SU-DHL-6 (cell line): ENCODE data around the gene DGKA.
"Not testable (repeated sequence)": the region's sequence is repeated elsewhere in the genome, so short reads cannot be mapped to it uniquely, and the experiment has no call there.

Experiments
- H2AFZ ChIP-seq: fragments of 200-600 bp; sonication (generic); 2 replicates; pipeline ENCODE4 v1.6.1; 2014; ENCODE audit warnings: low read depth, mild to moderate bottlenecking, moderate library complexity, mixed read lengths, antibody characterized with exemption, low read length; ENCODE audit not compliant: severe bottlenecking
- H3F3A ChIP-seq: fragments of 200-600 bp; shearing (Covaris generic); 2 replicates; pipeline ENCODE4 v1.6.0; 2016; ENCODE audit warnings: antibody characterized with exemption, mild to moderate bottlenecking; ENCODE audit not compliant: insufficient read depth
- H3K27ac ChIP-seq: fragments of 200-600 bp; sonication (generic); 2 replicates; pipeline ENCODE4 v1.5.1; 2016; ENCODE audit warnings: low read depth, mild to moderate bottlenecking, low read length, moderate library complexity, mixed read lengths
- H3K27me3 ChIP-seq: fragments of 200-600 bp; sonication (generic), shearing (Covaris generic); 2 replicates; pipeline ENCODE4 v1.6.0; 2014; ENCODE audit warnings: mild to moderate bottlenecking, low read length
- H3K36me3 ChIP-seq: fragments of 200-600 bp; sonication (generic); 2 replicates; pipeline ENCODE4 v1.6.1; 2014; ENCODE audit warnings: mild to moderate bottlenecking, low read length, mixed read lengths
- H3K4me2 ChIP-seq: fragments of 300-600, 200-600 bp; shearing (Covaris generic), sonication (generic); 2 replicates; pipeline ENCODE4 v1.6.0; 2014; ENCODE audit warnings: low read length, low read depth, mild to moderate bottlenecking; ENCODE audit not compliant: poor library complexity, severe bottlenecking
- H3K4me3 ChIP-seq: fragments of 200-600 bp; sonication (generic); 2 replicates; pipeline ENCODE4 v1.5.1; 2014; ENCODE audit warnings: antibody characterized with exemption, low read length, mild to moderate bottlenecking, mixed read lengths; ENCODE audit not compliant: insufficient read depth, poor library complexity, severe bottlenecking
- H3K79me2 ChIP-seq: fragments of 200-600 bp; sonication (generic); 2 replicates; pipeline ENCODE4 v1.6.1; 2014; ENCODE audit warnings: mild to moderate bottlenecking, low read length, moderate library complexity; ENCODE audit not compliant: insufficient read depth
- H3K9ac ChIP-seq: fragments of 200-600 bp; sonication (generic); 2 replicates; pipeline ENCODE4 v1.7.0; 2014; ENCODE audit warnings: mild to moderate bottlenecking, low read length
- H3K9me2 ChIP-seq: fragments of 200-600 bp; sonication (generic); replicated peaks from 2 replicates; pipeline ENCODE4 v1.6.1; 2014; ENCODE audit warnings: low read length; ENCODE audit not compliant: insufficient read depth
- H3K9me3 ChIP-seq: fragments of 200-600 bp; sonication (generic); 2 replicates; pipeline ENCODE4 v1.6.1; 2014; ENCODE audit warnings: low read length, mixed read lengths; ENCODE audit not compliant: insufficient read depth
- H4K20me1 ChIP-seq: fragments of 200-600 bp; sonication (generic); 2 replicates; pipeline ENCODE4 v1.6.1; 2014; ENCODE audit warnings: low read depth, mild to moderate bottlenecking, antibody characterized with exemption, low read length, moderate library complexity, mixed read lengths
- EZH2phosphoT487 ChIP-seq: fragments of 200-600 bp; sonication (generic), shearing (Covaris generic); conservative IDR thresholded peaks from 2 replicates; pipeline ENCODE4 v1.6.1; 2018; ENCODE audit warnings: mild to moderate bottlenecking, antibody characterized with exemption, low read length, moderate library complexity, mixed read lengths
- TF ChIP-seq, protein P1 (sequence below): fragments of 200-600 bp; sonication (generic); IDR thresholded peaks from one replicate; pipeline ENCODE4 v1.5.1; 2017; ENCODE audit warnings: antibody characterized with exemption, mild to moderate bottlenecking, low read length, moderate library complexity; ENCODE audit not compliant: insufficient read depth, poor library complexity, severe bottlenecking

Gene DGKA

DNA sequence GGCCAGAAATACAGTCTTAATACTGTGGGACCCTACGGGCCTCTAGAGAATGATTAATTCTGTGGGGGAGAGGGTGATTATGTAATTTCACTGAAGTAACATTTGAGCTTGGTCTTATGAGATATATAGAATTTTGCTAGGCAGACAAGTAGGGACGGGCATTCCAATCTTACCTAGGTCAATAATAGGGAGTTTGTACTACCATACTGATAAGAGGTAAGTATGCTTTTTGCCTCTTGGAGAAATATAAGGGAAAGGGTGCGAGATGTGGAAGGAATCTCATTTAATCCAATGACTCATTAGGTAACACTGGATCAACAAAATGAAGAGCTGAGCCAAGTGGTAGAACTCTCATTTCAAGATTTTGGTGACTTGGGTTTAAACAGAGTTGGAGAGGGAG lies 48.1 kb downstream of the DGKA start:
- no peaks in the 10 kb centered on the region for H4K20me1 ChIP-seq
- no peaks in the 10 kb centered on the region for H3K9me3 ChIP-seq
- H3K4me3 ChIP-seq: no peak overlapping the region
- H3K36me3 ChIP-seq: no peaks in the 10 kb centered on the region
- no peak overlapping the region for H3K27ac ChIP-seq
- H3K9me2 ChIP-seq: no peaks in the 10 kb centered on the region
- TF ChIP-seq EZH2phosphoT487: no peak
- TF ChIP-seq, protein P1, sequence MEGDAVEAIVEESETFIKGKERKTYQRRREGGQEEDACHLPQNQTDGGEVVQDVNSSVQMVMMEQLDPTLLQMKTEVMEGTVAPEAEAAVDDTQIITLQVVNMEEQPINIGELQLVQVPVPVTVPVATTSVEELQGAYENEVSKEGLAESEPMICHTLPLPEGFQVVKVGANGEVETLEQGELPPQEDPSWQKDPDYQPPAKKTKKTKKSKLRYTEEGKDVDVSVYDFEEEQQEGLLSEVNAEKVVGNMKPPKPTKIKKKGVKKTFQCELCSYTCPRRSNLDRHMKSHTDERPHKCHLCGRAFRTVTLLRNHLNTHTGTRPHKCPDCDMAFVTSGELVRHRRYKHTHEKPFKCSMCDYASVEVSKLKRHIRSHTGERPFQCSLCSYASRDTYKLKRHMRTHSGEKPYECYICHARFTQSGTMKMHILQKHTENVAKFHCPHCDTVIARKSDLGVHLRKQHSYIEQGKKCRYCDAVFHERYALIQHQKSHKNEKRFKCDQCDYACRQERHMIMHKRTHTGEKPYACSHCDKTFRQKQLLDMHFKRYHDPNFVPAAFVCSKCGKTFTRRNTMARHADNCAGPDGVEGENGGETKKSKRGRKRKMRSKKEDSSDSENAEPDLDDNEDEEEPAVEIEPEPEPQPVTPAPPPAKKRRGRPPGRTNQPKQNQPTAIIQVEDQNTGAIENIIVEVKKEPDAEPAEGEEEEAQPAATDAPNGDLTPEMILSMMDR: no peak
- no peak overlapping the region for H3K9ac ChIP-seq
- H3K4me2 ChIP-seq: no peak overlapping the region
- H3K27me3 ChIP-seq: no peaks in the 10 kb centered on the region
- no peak overlapping the region for H2AFZ ChIP-seq
- peaks cover 28% of the 10 kb centered on the region for H3K79me2 ChIP-seq
- no peaks in the 10 kb centered on the region for H3F3A ChIP-seq

DNA sequence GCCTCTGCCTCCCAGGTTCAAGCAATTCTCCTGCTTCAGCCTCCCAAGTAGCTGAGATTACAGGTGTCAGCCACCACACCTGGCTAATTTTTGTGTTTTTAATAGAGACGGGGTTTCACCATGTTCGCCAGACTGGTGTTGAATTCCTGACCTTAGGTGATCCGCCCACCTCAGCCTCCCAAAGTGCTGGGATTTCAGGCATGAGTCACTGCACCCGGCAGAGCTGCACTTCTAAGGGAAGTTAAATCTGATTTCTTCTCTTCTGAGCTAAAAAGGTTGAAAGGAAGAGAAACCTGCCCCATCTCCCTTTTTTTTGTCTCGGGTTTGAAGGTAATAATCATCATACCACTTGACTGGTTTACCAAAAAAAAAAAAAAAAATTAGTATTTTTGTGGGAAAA lies 50.9 kb downstream of the DGKA start:
- not testable (repeated sequence) for H3F3A ChIP-seq, H3K9me3 ChIP-seq, H3K36me3 ChIP-seq, H3K4me3 ChIP-seq, H4K20me1 ChIP-seq, H3K9me2 ChIP-seq, H3K27me3 ChIP-seq, H3K9ac ChIP-seq, H3K79me2 ChIP-seq, H2AFZ ChIP-seq
- Histone ChIP-seq H3K4me2 (peak overlapping the region; percentile 13), H3K27ac (0 out of 2 replicates have a peak overlapping the region, but pooled peaks have one; percentile 45)

DNA sequence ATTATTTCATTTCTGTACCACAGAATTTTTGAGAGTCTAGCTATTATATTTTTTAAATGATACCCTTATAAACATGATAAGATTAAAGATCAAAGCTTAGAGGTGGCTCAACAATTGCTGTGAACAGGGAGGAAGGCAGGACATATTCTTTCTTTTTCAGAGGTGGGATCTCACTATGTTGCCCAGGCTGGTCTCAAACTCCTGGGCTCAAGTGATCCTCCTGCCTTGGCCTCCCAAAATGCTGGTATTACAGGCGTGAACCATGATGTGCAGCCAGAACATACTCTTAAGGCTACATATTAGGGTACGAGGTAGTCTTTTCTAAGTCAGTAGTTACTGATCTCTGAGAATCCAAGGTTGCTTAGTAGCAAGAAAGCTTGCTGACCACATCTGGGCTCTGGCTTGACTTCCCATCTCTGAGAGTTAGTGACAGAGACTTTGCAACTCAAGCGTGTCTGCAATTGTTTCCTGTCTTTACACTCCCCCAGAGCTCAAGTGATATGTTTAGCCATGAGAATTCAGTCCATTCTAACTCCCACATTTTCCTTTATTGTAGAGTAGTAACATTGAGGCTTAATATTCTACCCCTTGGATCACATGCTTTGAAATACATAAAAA lies 51.5 kb downstream of the DGKA start:
- H3K4me2 ChIP-seq: peak overlapping the region; percentile 13
- no peaks in the 10 kb centered on the region for H3F3A ChIP-seq
- no peak overlapping the region for H3K9ac ChIP-seq
- H3K9me3 ChIP-seq: no peaks in the 10 kb centered on the region
- no peak for TF ChIP-seq EZH2phosphoT487
- TF ChIP-seq, protein P1: no peak
- H3K27me3 ChIP-seq: no peaks in the 10 kb centered on the region
- peak overlapping the region; percentile 45; the same call in 1 of the 2 replicates for H3K27ac ChIP-seq
- no peaks in the 10 kb centered on the region for H4K20me1 ChIP-seq
- no peaks in the 10 kb centered on the region; the same call in 1 of the 2 replicates for H3K79me2 ChIP-seq
- no peak overlapping the region for H2AFZ ChIP-seq
- H3K4me3 ChIP-seq: no peak overlapping the region
- H3K36me3 ChIP-seq: no peaks in the 10 kb centered on the region
- H3K9me2 ChIP-seq: no peaks in the 10 kb centered on the region

DNA sequence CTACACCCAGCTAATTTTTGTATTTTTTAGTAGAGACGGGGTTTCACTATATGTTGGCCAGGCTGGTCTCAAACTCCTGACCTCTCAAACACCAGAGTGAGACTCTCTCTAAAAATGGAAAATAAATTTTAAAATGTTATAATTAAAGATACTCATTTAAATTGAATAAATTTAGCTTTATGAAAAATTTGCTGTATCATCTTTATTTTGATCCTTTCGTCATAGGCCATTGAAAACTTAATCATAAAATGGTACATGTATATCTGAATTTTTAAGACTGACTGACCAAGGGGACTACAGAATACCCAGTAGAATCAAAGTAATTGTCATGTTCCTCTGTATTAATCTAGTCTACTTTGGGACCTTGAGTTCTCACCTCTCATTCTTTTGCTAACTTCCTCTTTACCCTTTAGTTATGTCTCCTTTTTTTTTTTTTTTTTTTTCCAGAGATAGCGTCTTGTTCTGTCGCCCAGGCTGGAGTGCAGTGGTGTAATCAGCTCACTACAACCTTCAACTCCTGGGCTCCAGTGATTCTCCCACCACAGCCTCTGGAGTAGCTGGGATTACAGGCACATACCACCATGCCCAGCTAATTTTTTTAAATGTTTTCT lies 52.4 kb downstream of the DGKA start:
- Histone ChIP-seq H3K9me2 (no peaks in the 10 kb centered on the region), H3K9ac (no peak overlapping the region), H3K9me3 (no peaks in the 10 kb centered on the region), H3K27me3 (no peaks in the 10 kb centered on the region), H3K36me3 (no peaks in the 10 kb centered on the region), H3K4me3 (no peak overlapping the region), H4K20me1 (no peaks in the 10 kb centered on the region), H3K4me2 (no peak overlapping the region), H3F3A (no peaks in the 10 kb centered on the region), H3K79me2 (no peaks in the 10 kb centered on the region; the same call in 1 of the 2 replicates), H3K27ac (no peak overlapping the region), H2AFZ (no peak overlapping the region)
- TF ChIP-seq, protein P1: no peak
- TF ChIP-seq EZH2phosphoT487: no peak
